Duodenal mucosa (tissue), 2 donors: ENCODE results near the gene SLC16A3.

Experiments
- H3K27ac ChIP-seq: one replicate; pipeline ENCODE4 v1.7.0; 2013; ENCODE audit warnings: low read depth, low read length
- H3K27me3 ChIP-seq, 2 donors: one replicate each; pipeline ENCODE4 v1.7.0; 2013; ENCODE audit warnings: low read length in 2 of 2, control low read depth in 1 of 2; ENCODE audit not compliant: insufficient read depth in 2 of 2, control insufficient read depth in 1 of 2
- H3K36me3 ChIP-seq, 2 donors: one replicate each; pipeline ENCODE4 v1.7.0; 2013; ENCODE audit warnings: low read length in 2 of 2, control low read depth in 1 of 2; ENCODE audit not compliant: insufficient read depth in 2 of 2, control insufficient read depth in 1 of 2
- H3K4me1 ChIP-seq, 2 donors: one replicate each; pipeline ENCODE4 v1.7.0; 2013; ENCODE audit warnings: low read length in 2 of 2, control low read depth in 1 of 2; ENCODE audit not compliant: insufficient read depth in 2 of 2, control insufficient read depth in 1 of 2
- H3K4me3 ChIP-seq, 2 donors: one replicate each; pipeline ENCODE4 v1.7.0; 2013; ENCODE audit warnings: low read length in 2 of 2, low read depth in 1 of 2
- H3K9ac ChIP-seq, 2 donors: one replicate each; pipeline ENCODE4 v1.7.0; 2013; ENCODE audit warnings: low read length in 2 of 2, low read depth in 1 of 2
- H3K9me3 ChIP-seq, 2 donors: one replicate each; pipeline ENCODE4 v1.7.0; 2013; ENCODE audit warnings: low read length in 2 of 2, control low read depth in 1 of 2; ENCODE audit not compliant: control insufficient read depth in 1 of 2

SLC16A3 gene

DNA sequence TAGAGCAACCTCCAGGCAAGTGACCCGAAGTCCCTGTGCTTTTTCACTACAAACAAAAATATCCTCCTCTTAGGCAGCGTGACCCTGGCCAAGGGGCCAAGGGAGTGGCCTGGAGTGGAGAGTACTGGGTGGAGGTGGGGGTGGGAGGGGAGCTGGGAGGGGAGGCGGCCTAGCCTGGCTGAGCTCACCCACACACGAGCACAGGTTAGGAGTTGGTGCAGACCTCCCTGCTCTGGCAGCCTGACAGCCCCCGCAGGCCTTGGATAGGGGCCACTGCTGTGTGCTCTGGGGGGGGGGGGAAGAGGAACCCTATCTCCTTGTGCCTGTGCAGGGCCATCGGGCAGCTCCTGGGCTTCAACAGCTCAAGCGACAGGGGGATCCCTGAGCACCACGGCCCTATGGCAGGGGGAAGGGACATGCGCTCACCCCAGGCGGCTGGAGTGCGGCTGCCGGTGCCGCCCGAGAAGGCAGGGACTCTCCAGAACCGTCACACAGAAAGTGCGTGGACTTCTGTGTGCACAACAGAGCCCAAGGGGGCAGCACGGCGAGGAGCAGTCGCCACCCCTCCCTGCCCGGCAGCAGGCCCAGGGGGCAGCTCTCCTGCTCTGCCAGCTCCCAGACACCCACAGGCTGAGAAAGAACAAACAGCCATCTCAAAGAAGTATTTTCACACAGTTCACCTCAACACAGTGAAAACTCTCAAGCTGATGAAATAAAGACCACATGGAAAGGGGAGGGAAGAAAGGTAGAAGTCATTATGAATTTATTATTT, 13.3 kb downstream of the SLC16A3 start:
- Histone ChIP-seq H3K9ac (peak overlapping the region; percentile 3 to 11), H3K27me3 (no peaks in the 10 kb centered on the region), H3K4me3 (no peak overlapping the region), H3K9me3 (no peaks in the 10 kb centered on the region), H3K36me3 (peaks cover 42 to 70% of the 10 kb centered on the region in 2 donors), H3K4me1 (peaks cover 46 to 65% of the 10 kb centered on the region in 2 donors), H3K27ac (peak overlapping the region; percentile 39)

DNA sequence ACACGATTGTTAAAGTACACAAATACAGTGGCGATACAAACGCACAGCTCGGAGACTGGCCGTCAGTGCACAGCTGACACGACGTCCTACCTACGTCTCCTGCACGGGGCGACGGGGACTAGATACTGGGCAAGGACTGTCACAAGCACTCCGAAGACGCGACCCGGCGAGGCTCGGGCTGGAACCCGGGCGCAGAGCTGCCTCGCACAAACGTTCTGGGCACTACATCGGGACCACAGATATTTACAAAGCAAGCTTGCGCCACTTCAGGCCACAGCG, 13.8 kb downstream of the SLC16A3 start:
- H3K4me1 ChIP-seq: peaks cover 46 to 65% of the 10 kb centered on the region in 2 donors
- H3K27me3 ChIP-seq: no peaks in the 10 kb centered on the region
- H3K36me3 ChIP-seq: peaks cover 44 to 72% of the 10 kb centered on the region in 2 donors
- no peak overlapping the region for H3K27ac ChIP-seq
- no peak overlapping the region for H3K9ac ChIP-seq
- H3K4me3 ChIP-seq: no peak overlapping the region
- no peaks in the 10 kb centered on the region for H3K9me3 ChIP-seq

DNA sequence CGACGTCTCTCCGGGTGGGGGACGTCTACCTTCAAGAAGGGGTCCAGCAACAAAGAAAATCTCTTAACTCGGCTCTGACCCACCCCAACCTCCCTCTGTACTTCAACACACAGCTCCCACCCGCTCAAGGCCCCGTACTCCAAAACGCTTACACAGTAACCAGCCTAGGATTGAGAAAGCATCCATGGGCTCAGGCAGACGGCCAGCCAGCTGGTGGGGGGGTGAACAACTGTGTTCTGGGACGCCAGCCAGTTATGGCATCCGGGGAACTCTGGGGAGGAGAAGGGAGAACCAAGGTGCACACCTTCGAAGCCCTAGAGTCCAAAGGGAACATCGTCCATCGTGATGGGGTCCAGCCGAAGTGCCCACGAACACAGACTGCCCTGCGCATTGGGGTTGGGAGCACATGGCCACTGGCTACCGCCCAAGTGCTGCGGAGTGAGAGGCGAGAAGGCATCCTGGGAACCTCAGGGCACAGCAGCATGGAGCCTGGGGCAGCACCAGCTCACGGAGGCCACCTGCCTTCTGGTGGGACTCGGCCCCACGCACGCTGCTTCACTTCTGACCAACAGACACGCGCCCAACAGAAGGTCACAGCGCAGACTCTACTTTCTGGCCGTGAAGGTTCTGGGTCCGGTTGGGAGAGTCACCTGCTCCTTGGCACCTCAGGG, 14.3 kb downstream of the SLC16A3 start:
- no peaks in the 10 kb centered on the region for H3K27me3 ChIP-seq
- no peak overlapping the region for H3K9ac ChIP-seq
- no peaks in the 10 kb centered on the region for H3K9me3 ChIP-seq
- H3K36me3 ChIP-seq: peaks cover 48 to 73% of the 10 kb centered on the region in 2 donors
- H3K4me3 ChIP-seq: no peak overlapping the region
- H3K27ac ChIP-seq: peak overlapping the region; percentile 44
- H3K4me1 ChIP-seq: peaks cover 45 to 61% of the 10 kb centered on the region in 2 donors

DNA sequence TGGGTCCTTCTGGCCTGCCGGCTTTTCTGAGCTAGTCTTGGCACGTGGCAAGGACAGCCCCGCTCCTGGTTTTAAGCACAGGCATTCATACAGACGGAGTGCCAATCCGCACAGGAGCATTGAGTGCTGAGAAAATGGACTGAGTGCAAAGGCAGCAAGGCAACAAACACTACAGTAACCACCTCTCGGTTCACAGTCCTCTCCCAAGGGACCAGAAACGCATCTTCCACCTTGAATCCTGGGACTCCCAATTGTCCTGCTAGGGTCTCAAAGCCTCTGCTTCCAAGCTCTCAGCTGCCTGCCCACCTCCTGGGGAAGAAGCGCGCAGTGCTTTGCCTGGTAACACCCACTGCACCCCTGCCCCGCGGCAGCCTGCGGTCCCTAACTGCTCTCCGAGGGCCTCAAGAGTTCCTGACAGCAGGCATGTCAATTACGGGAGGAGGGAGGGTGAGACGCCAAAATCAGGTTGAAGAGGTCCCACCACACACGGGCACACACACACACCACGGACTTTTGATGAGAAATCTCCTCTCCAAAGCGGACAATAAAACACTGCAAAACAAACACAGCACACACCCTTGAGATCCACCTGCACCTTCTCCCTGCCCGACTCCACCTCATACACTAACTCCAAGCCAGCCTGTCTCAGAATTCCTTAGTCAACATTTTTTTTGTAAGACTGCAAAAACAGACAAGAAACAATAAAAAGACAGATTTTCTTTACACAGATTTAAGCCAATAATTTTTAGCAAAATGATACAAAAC, 15.0 kb downstream of the SLC16A3 start:
- peaks cover 38 to 53% of the 10 kb centered on the region in 2 donors for H3K4me1 ChIP-seq
- no peaks in the 10 kb centered on the region for H3K27me3 ChIP-seq
- H3K4me3 ChIP-seq: no peak overlapping the region
- peaks cover 54 to 77% of the 10 kb centered on the region in 2 donors for H3K36me3 ChIP-seq
- H3K27ac ChIP-seq: no peak overlapping the region
- no peaks in the 10 kb centered on the region for H3K9me3 ChIP-seq
- no peak overlapping the region for H3K9ac ChIP-seq

DNA sequence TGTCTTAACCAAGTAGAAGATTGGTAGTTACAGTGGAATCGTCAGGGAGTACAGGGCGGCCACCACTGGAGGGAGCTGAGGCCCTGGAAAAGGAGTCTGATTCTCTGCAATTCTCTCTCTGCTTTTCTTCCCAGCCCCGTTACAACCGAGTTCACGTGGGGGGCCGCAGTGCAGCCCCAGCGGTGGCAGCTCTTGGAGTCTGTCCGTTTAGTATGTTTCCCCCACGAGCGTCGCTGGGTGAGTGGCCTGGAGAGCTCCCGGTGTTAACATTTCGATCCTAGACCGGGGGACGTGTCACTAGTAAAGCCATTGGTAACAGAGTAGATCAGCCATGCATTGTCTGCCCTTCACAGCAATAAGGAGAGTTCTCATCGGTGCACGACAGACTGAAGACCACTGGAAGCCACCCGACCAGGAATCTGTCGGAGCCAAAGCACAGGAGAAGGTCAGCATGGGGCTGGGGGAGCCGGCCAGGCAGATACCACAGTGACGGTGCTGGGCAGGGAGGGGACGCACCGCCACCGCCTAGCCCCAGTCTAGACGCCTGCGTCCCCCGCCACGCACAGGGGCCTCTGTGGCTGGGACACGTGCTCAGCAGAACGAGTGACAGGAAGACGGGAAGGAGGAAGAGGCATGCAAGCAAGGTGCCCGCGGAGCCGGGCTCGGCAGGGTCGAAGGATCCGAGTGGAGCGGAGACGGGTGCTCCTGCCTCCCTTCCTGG, 15.7 kb downstream of the SLC16A3 start:
- H3K9me3 ChIP-seq: no peaks in the 10 kb centered on the region
- H3K9ac ChIP-seq: no peak overlapping the region
- H3K36me3 ChIP-seq: peaks cover 57 to 81% of the 10 kb centered on the region in 2 donors
- peaks cover 32 to 47% of the 10 kb centered on the region in 2 donors for H3K4me1 ChIP-seq
- no peak overlapping the region for H3K4me3 ChIP-seq
- H3K27ac ChIP-seq: no peak overlapping the region
- H3K27me3 ChIP-seq: no peaks in the 10 kb centered on the region

DNA sequence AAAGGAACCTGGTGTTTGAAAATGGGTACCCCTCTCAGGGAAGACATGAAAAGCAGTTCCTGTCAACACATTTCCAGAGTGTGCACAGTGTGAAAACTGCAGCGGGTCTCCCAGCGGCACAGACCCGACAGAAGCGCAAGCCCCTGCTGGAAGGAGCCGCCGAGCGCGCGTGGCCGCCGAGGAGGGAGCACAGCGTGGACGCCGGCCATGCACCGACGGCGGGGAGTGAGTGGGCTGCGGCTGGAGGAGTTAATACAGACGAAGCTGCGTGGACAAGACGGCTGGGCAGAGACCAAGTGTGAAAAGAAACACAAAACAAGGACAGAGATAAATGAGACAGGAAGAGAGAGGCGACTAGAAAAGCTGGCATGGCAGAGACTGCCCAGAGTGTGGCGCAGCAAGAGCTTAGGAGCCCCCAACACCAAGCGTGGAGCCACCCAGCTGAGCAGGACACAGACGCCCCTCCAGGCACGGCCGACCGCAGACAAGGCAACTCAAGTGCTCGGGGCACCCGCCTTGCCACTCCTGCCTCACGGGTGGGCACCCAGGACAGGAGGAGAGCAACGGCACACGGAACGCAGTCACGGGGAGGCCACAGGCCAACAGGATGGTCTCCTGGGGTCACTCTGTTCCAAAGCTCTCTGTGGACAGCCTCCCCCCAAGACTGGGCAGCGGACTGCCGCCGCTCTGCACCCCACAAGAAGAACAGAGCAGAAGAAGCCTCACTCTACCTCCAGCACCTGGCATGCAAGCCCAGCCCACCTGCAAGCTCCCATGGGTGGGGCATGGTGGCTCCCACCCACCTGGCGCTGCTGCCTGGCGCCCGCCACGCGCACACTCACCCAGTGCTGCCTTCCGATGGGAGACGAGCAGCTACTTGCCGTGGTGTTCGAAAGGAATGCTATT, 16.5 kb downstream of the SLC16A3 start:
- Histone ChIP-seq H3K36me3 (peaks cover 57 to 84% of the 10 kb centered on the region in 2 donors), H3K4me3 (no peak overlapping the region), H3K4me1 (peaks cover 29 to 39% of the 10 kb centered on the region in 2 donors), H3K9ac (no peak overlapping the region), H3K9me3 (no peaks in the 10 kb centered on the region), H3K27ac (no peak overlapping the region), H3K27me3 (no peaks in the 10 kb centered on the region)

DNA sequence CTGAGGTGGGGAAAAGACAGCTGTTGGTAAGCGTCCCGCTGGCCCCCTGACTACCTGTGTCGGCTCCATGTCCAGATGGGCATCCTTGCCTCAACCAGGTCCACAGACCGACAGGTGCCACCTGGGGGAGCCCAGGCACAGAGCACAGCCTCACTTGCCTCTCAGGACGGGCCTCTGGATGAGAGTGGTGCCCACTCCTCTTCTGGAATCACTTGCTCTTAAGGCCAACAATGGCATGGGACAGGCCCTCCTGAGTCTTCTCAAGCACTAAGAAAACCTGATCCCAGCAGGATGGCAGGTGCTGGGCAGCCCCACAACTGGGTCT, 17.2 kb downstream of the SLC16A3 start:
- Histone ChIP-seq H3K4me1 (peaks cover 24 to 34% of the 10 kb centered on the region in 2 donors), H3K4me3 (no peak overlapping the region), H3K27ac (no peak overlapping the region), H3K9me3 (no peaks in the 10 kb centered on the region), H3K9ac (no peak overlapping the region), H3K27me3 (no peaks in the 10 kb centered on the region), H3K36me3 (peaks cover 63 to 90% of the 10 kb centered on the region in 2 donors)

DNA sequence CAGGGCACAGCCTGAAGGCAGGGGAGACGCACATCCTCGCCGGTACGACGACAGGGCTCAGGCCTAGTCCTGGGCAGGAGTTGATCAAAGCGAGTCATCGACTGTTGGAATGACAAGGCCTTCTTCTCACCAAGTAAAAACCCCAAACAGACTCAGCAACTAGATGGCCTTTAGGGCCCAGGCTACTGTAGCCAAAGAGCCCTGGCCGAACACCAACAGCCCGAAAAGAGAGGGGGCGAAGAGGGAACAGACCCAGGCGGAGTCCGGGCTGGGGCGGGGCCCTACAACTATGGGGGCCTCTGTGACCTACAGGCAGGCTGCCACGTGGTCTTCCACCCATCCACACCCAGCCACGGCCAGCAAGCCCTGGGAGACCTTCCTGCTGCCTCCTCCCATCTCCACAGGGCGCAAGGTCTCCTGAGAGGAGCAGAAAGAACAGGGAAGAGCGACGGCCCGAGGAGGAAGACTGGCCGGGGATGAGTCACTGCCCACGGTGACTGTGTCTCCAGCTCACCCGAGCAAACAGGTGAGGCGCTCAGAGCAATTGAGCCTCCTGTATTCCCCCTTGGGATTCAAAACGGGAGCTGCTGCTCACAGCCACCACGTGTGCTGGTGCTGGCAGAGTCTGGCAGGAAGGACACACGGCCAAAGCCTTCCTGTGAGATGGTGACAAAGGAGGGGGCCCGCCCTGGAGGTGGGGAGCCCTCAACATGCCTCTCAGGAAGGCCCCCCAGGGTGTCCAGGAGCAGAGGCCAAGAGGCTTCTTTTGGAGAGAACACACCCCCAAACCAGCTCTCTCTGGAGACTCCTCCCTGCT, 17.7 kb downstream of the SLC16A3 start:
- Histone ChIP-seq H3K9me3 (no peaks in the 10 kb centered on the region), H3K4me1 (peaks cover 18 to 29% of the 10 kb centered on the region in 2 donors), H3K4me3 (no peak overlapping the region), H3K27ac (peak overlapping the region; percentile 51), H3K9ac (no peak overlapping the region), H3K27me3 (no peaks in the 10 kb centered on the region), H3K36me3 (peaks cover 69 to 95% of the 10 kb centered on the region in 2 donors)
